GM04504 (cell line): ENCODE data around the gene STXBP5.

Source experiments
- DNase-seq: peaks from one replicate; pipeline ENCODE4 v3.0.0-alpha.2; 2012; ENCODE audit warnings: low read depth

The STXBP5 gene

GRCh38 chr6:147211349-147211748 lies 7.1 kb downstream of the STXBP5 start:
- DNase-seq, result no peak

- DNase-seq, result no peak
Measured at GRCh38 chr6:147211831-147212230, 7.6 kb downstream of the STXBP5 start.

DNA sequence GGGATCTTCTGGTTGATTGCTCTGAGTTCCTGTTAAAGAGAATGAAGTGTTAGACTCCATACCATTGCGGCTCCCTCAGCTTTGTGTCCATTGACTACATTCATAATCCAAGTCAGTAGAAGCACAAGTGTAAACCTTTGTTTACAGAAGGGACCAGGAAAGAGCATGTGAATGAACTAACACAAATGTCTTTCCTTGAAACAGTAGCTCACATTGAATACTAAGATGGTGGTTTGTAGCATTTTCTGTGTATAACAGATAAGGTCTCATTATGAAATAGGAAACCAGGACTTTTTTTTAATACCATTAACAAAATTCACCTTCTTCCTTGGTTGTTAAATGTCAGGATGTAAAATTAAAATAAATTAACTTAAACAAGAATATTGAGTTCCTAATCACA lies 8.4 kb downstream of the STXBP5 start:
- no peak for DNase-seq

DNA sequence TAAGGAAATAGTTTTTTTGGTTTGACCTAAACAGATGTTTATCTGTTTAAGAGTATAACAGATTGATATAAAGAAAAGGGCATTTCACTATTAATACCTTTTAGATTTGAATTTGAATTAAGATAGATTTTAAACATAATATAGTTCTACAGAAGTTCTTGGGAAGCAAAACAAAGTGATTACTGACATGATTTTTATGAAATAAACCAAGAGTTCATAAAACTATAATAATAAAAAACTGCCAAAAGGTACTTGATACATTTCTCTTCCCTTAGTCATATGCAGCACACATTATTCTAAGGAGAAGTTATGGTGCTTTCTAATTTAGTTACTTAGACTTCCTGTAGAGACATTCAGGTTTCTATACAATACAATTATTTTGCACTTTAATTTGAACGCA lies 9.6 kb downstream of the STXBP5 start:
- DNase-seq, result no peak

DNA sequence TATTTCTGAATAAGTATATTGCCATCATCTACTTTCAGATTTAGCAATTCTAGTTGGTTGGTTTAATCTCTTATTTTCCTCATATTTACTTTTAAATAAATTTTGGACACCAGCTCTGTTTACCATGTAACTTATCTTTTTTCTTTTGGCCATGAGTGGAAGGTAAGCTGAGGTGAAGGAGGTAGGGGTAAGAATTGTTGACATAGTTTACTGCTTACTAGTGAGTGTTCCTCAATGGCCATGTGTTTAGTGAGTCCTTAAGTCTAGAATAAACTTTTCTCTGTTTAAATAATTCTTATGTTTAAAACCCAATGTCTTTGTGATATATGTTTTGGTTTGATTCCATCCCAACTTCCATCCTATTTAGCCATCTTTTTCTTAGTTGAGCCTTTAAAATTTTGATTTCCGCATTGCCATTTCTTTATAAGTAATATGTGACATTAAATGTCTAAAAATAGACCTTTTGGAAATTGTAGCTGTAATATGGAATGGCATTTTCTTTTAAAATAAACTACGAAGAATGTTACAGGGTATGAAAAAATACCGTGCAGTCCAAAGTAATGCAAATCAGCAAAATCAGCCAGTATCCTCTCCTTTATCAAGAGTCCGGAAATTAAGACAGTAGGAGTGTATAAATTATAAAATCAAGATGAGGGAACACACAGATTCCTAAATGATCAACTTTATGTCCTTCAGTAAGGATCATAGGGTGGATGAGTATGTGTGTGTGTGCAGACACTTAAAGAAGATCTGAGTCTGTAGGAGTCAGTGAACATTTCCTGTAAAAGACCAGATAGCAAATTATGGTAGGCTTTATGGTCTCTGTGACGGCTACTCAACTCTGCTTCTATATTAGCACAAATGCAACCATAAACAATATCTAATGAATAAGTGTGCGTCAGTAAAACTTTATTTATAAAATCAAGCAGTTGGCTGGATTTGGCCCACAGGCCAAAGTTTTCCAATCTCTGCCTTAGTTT lies 10.3 kb downstream of the STXBP5 start:
- no peak for DNase-seq

GRCh38 chr6:147216915-147217314 lies 12.7 kb downstream of the STXBP5 start:
- no peak for DNase-seq

DNA sequence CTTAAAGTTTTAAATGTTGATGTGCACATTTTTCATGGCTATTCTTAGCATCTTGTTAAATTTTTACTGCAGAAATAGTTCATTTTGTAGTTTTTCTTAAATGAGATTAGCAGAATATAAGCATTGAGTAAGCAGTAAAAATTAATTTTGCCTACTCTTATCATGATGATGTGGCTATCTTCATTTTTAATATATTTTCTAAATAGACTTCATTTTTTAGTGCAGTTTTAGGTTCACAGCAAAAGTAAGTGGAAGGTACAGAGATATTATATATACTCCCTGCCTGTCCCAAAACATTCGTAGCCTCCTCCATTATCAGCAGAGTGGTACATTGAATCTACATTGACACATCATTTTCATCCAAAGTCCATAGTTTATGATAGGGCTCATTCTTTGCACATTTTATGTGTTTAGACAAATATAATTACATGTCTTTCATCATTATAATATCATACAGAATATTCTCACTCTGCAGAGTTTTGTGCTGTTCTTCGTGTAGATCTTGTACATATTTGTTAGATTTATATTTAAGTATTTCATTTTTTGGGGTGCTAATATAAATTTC lies 13.7 kb downstream of the STXBP5 start:
- no peak for DNase-seq

DNA sequence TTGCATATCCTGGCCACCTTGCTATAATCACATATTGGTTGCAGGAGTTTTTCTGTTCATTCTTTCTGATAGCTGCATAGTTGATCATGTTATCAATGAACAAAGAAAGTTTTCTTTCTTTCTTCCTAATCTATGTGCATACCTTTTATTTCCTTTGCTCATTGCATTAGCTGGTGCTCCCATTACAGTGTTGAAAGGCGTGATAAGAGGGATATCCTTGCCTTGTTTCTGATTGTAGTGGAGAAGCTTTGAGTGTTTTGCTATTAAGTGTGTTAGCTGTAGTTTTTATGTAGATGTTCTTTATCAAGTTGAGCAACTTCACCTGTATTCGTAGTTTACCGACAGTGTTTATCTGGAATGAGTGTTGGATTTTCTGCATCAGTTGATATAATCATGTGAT lies 14.6 kb downstream of the STXBP5 start:
- DNase-seq, result no peak

- DNase-seq, result no peak
Measured at GRCh38 chr6:147219463-147219862, 15.2 kb downstream of the STXBP5 start.

GRCh38 chr6:147220345-147220744 lies 16.1 kb downstream of the STXBP5 start:
- no peak for DNase-seq

GRCh38 chr6:147221739-147222138 lies 17.5 kb downstream of the STXBP5 start:
- no peak for DNase-seq

- no peak for DNase-seq
Measured at GRCh38 chr6:147222160-147222838, 18.1 kb downstream of the STXBP5 start.

GRCh38 chr6:147223736-147224135 lies 19.5 kb downstream of the STXBP5 start:
- no peak for DNase-seq

DNA sequence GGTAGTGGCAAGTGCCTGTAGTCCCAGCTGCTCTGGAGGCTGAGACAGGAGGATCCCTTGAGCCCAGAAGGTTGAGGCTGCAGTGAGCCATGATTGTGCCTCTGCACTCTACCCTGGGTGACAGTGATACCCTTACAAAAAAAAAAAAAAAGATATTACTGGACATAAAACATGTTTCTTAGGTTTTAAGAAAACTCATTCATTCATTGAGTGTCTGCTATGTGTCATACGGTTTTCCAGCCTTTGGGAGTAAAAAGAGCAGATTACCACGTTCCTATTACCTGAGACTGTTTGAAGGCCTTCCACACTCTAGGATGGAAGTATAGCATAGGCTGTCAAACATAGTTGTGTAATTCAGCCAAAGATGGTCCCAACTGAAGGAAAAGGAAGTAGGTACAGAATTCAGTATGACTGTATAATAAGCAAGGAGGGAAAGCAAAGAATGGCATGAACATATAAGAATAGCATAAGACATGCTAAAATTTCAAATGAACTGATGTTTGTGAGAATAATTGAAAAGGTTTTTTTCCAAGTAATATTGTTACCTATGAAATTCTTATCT lies 22.0 kb downstream of the STXBP5 start:
- DNase-seq, result no peak

- no peak for DNase-seq
Measured at GRCh38 chr6:147226877-147227276, 22.7 kb downstream of the STXBP5 start.

- no peak for DNase-seq
Measured at GRCh38 chr6:147227770-147228320, 23.6 kb downstream of the STXBP5 start.

DNA sequence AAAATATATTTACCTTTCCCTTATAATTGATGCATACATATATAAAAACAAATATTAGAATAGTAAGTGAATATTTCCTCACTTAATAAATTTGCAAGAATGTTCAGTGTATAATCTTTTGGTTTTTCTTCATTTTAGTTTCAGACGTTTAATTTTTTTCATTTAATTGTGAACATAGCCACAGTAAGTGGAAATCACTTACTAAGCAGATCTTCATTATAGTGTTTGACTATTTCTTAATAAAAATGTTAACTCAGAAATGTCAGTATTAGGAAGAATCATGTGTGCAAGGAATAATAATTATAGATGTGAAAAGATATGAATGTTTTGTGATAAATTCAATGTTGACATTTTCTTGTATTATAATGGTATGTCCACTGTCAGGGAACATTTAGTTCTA lies 27.4 kb downstream of the STXBP5 start:
- no peak for DNase-seq

DNA sequence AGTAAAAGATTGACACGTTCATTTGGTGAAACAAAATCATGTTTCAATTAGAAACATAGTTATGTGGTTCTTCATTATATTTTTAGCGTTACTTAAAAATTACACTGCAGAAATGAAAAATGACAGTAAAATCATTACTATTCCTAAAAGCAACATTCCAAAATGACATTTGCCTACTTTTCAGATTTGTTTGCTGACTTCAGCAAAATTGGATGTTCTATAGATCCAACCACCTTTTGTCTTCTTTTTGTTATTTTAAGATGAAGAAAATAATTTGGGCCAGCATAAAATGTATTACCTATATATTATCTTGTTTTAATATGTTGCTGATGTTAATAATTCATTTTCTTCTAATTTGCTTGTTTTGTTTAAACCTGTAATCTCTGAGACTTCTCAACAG lies 30.5 kb downstream of the STXBP5 start:
- no peak for DNase-seq

- no peak for DNase-seq
Measured at GRCh38 chr6:147238164-147238563, 33.9 kb downstream of the STXBP5 start.

DNA sequence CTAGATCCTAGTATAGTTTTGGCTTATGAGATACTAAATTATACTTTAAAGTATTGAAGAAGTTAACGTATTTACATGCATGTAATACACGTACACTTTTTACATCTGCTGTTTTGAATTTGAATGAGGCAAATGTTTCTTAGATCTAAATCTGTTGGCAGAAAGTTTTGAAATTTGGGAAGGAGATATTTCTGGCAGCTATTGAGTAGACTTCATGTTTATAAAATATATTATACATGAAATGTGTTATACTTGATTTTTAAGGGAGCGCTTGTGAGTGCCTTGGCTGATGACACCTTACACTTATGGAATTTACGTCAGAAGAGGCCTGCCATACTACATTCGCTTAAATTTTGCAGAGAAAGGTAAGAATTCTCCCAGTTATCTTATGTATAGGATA lies 34.7 kb downstream of the STXBP5 start:
- no peak for DNase-seq

- no peak for DNase-seq
Measured at GRCh38 chr6:147244832-147245231, 40.6 kb downstream of the STXBP5 start.

DNA sequence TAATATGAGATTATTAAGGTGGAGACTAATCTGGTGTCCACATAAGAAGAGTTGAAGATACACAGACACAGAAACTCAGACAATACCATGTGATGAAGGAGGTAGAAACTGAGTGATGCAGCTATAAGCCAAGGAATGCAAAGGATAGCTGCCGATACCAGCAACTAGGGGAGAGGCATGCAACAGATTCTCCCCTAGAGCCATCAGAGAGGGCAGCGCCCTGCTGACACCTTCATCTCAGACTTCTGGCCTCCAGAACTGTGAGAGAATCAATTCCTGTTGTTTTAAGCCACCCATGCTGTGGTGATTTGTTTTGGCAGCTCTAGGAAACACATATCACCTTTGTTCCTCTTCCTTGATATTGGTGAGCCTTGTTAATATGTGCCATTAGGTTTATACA lies 41.5 kb downstream of the STXBP5 start:
- DNase-seq, result no peak
